Spleen (tissue), 7 donors: ENCODE measurements around the gene E4F1.

Source experiments
- POLR2AphosphoS5 ChIP-seq, 3 donors: sonication (generic); formaldehyde crosslinking; IDR thresholded peaks; one replicate each; pipeline ENCODE4 v1.5.1; 2017; ENCODE audit warnings: antibody characterized with exemption in 3 of 3
- TF ChIP-seq, protein P1 (sequence below), 11 experiments: fragments of 200-600 bp in 7 of 11; fragments of 450-650 bp in 4 of 11; sonication (generic) in 4 of 11; IDR thresholded peaks in 8 of 11; conservative IDR thresholded peaks in 3 of 11; 1 replicate in 7 of 11; 2 replicates in 4 of 11; pipeline versions ENCODE4 v1.4.0 to v1.8.0; 2016 to 2021; ENCODE audit warnings: antibody characterized with exemption in 11 of 11, inconsistent platforms in 4 of 11, mild to moderate bottlenecking in 1 of 11
- donor health status: DM: no; HTN: no; CAD: no; lungs with moderate emphysema.
- donor health status: DM: no; HTN: no; CAD: no.
- donor health status: DM: no; HTN: no; CAD: no.

DNA sequence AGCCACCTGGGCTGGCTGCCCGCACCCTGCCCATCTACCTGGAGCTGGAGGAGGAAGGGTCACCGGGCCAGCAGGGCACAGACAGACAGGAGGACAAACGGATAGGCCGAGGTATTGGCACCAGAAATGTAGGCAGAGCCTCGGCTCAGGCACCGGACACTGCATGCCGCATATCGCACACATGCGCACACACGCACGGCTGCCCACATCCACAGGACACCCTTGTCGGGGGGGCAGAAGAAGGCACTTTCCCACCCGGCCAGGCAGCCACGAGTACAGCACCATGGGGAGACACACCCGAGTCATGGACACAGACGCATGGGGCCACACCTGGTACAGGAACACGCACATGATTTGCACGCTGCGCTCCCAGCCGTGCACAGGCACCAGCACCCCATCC lies 41.4 kb upstream of the E4F1 start:
- TF ChIP-seq, protein P1, sequence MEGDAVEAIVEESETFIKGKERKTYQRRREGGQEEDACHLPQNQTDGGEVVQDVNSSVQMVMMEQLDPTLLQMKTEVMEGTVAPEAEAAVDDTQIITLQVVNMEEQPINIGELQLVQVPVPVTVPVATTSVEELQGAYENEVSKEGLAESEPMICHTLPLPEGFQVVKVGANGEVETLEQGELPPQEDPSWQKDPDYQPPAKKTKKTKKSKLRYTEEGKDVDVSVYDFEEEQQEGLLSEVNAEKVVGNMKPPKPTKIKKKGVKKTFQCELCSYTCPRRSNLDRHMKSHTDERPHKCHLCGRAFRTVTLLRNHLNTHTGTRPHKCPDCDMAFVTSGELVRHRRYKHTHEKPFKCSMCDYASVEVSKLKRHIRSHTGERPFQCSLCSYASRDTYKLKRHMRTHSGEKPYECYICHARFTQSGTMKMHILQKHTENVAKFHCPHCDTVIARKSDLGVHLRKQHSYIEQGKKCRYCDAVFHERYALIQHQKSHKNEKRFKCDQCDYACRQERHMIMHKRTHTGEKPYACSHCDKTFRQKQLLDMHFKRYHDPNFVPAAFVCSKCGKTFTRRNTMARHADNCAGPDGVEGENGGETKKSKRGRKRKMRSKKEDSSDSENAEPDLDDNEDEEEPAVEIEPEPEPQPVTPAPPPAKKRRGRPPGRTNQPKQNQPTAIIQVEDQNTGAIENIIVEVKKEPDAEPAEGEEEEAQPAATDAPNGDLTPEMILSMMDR (IDR thresholded peaks at IDR 0.05 in 8 of 11, conservative IDR thresholded peaks at IDR 0.05 in 3 of 11): no peak
- TF ChIP-seq POLR2AphosphoS5 (IDR thresholded peaks at IDR 0.05): no peak
